SK-MEL-5 (cell line): ENCODE results near the gene MAPRE2. TPM values are rescaled to one million over a fixed set of nuclear protein-coding genes. Genes with fewer than 3 reads are reported as not detected.

ENCODE experiments used
- DNase-seq: peaks from one replicate; pipeline ENCODE4 v3.0.0-alpha.2; 2016; ENCODE audit warnings: low read depth, low spot score
- in situ Hi-C: cut with HindIII; loops from 2 replicates; pipeline ENCODE4 v1.10.0; 2016; ENCODE audit warnings: low sequenced_read_pairs, high pct_unique_total_duplicates, low pct_unique_long_range_greater_than_20kb
- polyA plus RNA-seq, 2 experiments: library from polyadenylated mRNA; depleted of rRNA; stranded (reverse); fragments of >200 nt; gene quantifications; 2 replicates each; pipeline ENCODE4 v1.2.3, GENCODE V29; 2015
- total RNA-seq: library from RNA; depleted of rRNA; stranded (reverse); fragments of >200 nt; shearing (Covaris generic); gene quantifications from 2 replicates; pipeline ENCODE4 v1.2.3, GENCODE V29; 2014; rRNA removed

The MAPRE2 gene
- 20.0 and 25.9 TPM in 2 replicates for total RNA-seq
- polyA plus RNA-seq (2015; cell fraction: cytosol; rRNA removed), result 23.0 and 32.7 TPM in 2 replicates
- polyA plus RNA-seq (2015; cell fraction: nucleus; rRNA removed), result 11.6 and 16.7 TPM in 2 replicates

DNA sequence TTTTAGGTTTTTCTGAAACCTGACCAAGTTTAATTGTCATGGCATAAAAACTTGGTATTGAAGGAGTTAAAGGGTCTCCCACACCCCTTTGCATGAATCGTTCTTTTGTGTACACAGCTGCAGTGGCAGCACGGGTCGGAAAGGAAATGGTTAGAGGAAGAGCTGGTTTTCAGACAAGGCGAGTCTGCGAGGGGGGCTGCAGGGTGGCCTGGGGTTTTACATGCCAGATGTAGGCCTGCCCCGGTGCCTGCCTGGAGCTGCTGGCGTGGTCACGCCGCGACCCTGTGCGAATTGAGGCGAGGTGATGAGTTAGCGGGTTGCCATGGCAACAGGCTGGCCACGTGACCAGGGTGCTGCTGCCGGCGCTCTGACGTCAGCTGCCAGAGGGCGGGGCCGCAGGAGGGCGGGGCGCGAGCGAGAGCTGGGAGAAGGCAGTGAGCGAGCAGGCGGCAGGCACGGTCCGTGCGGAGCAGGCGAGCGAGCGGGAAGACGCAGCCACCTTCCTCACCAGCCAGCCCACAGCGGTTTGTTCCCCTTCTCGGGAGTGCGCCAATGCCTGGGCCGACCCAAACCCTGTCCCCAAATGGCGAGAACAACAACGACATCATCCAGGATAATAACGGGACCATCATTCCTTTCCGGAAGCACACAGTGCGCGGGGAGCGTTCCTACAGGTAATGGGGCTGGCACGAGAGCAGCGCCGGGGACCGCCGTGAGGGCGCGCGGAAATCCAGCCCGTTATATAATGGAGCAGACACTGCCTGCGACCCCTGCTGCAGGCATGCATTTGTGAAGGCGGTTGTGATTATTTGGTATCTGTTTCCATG, at the start of gene MAPRE2:
TSS of gene MAPRE2 (plus strand) at position 426 of the 827 bp plus-strand sequence. CDS start at position 553, 127 bp downstream.
- in situ Hi-C loops, result no loop called here
- peak; percentile 95 for DNase-seq

DNA sequence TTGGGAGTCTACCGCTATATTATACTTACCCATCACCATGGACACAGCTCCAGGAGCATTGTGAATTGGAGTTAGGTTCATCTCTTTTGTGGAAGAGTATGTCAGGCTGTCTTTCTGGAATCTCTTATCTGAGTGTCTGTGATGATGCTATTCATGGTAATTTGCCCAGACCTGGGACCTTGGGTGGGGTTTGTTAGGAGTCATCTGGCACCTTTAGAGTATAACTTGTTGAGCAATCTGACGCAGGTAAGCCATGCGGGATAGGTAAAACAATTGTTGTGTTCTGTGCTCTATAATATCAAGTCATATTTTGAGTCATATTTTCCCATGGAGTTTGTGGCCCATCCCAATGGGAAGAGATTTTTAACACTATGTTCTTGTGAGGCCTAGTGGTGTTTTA, 49.7 kb upstream of the MAPRE2 start:
- no peak for DNase-seq
- in situ Hi-C loops, result no loop called here

GRCh38 chr18:34993289-34993688, 47.9 kb upstream of the MAPRE2 start:
- no peak for DNase-seq
- in situ Hi-C loops, result no loop called here

DNA sequence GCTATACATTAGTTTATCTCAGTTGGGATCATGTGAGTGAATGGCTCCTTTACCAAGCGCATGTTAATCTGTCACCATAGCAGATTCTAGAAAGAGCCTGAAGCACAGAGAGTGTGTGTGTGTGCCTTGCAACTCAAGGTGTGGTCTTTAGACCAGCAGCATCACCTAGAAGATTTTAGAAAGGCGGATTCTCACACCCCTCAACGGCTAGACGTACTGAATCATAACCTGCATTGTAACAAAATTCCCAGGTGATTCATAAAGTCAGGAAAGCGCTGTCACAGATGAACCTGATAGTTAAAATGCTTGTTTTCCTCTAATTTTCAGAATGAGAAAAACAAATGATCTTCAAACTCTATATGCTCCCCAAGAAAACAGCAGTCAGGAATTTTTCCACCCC, 45.5 kb upstream of the MAPRE2 start:
- no peak for DNase-seq
- in situ Hi-C loops, result no loop called here

DNA sequence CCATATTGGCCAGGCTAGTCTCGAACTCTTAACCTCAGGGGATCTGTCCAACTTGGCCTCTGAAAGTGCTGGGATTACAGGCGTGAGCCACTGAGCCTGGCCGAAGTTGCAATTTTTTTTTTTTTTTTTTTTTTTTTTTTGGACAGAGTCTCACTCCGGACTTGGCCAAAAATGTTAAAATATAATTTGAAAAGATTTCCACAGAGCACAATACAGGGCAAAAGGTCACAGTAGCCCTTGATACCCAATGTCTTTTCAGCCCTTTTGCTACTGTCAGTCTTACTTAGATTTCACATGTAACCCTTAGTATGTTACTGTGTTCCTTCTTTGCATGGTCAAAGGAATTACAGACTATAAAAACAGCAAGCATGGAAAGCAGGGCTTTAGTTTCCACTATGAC, 42.6 kb upstream of the MAPRE2 start:
- in situ Hi-C loops, result no loop called here
- DNase-seq, result no peak

DNA sequence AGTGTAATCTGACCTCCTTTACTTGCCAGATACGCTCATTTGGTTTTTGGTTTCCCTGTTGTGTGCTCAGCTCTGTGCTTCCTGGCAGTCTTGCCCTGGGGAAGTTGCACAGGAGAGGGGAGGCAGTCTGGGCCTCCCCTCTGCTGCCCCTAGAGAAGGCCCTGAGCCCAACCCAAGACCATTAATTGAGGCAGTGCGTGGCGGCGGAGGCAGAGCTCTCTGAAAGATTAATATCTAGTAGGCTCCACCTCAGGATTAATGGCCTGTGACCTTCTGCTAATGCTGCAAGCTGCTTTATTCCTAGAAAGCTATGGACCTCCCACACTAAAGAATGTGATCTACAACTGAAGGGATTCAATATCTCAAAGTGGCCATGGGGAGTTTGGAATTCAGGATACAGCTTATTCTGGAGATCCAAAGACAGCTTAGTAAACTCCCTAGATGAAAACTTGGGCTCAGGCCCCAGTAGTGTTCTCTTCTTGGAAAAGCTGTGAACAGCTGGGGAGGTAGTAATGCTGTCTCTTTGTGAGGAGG, 41.4 kb upstream of the MAPRE2 start:
- in situ Hi-C loops, result no loop called here
- no peak for DNase-seq

GRCh38 chr18:35000457-35000856, 40.8 kb upstream of the MAPRE2 start:
- in situ Hi-C loops, result no loop called here
- DNase-seq, result no peak

DNA sequence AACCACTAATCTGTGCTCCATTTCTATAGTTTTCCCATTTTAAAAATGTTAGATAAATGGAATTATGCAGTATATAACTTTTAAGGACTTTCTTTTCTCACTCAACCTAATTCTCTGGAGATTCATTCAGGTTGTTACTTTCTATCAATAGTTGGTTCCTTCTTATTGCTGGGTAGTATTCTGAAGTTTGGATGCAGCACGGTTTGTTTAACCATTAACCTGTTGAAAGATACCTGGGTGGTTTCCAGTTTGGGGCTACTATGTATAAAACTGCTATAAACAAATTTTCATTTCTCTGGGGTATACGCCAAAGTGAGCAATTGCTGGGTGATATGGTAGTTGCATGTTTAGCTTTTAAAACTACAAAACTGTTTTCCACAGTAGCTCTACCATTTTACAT, 39.1 kb upstream of the MAPRE2 start:
- DNase-seq, result no peak
- in situ Hi-C loops, result no loop called here

- in situ Hi-C loops, result no loop called here
- DNase-seq, result peak; percentile 84
These were observed 35.1 kb upstream of the MAPRE2 start for GRCh38 chr18:35005963-35006577.

- DNase-seq, result no peak
- in situ Hi-C loops, result no loop called here
These were observed 31.1 kb upstream of the MAPRE2 start for GRCh38 chr18:35010156-35010555.

- no peak for DNase-seq
- in situ Hi-C loops, result no loop called here
These were observed 30.2 kb upstream of the MAPRE2 start for GRCh38 chr18:35010993-35011392.

GRCh38 chr18:35019933-35020332, 21.3 kb upstream of the MAPRE2 start:
- in situ Hi-C loops, result no loop called here
- DNase-seq, result no peak

GRCh38 chr18:35022426-35023001, 18.7 kb upstream of the MAPRE2 start:
- no peak for DNase-seq
- in situ Hi-C loops, result no loop called here

GRCh38 chr18:35024196-35024595, 17.0 kb upstream of the MAPRE2 start:
- in situ Hi-C loops, result no loop called here
- no peak for DNase-seq

GRCh38 chr18:35024965-35025364, 16.2 kb upstream of the MAPRE2 start:
- in situ Hi-C loops, result no loop called here
- no peak for DNase-seq

DNA sequence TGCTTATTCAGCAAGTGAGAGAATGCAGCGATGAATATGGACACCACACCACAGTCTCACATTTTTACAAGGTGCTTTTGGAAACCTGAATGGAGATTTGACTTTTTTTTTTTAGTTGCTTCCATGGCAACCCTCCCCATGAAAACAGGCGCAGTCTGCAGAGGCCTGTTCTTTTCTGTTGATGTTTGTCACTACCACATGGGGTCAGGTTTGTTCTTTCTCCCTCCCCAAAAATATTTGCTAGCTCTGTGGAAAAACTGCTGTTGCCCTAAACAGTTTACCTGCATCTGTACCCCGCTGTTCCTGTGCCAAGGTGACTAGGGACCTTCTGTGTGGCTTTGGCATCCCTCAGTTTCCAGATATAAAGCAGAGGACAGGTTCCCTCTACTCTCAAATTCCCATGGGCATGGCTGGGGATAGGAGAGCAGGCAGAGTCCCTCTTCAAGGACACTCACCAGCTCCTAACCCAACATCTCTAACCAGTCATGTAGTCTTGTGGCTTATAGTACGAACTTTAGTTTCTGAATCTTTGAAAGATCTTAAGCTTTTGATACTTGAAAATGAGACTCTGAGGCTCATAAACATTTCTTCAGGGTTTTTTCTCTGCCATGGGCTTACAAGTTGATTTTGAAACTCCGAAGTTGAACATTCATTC, 14.7 kb upstream of the MAPRE2 start:
- in situ Hi-C loops, result no loop called here
- peak; percentile 40 for DNase-seq

- no peak for DNase-seq
- in situ Hi-C loops, result no loop called here
These were observed 14.0 kb upstream of the MAPRE2 start for GRCh38 chr18:35027206-35027605.

- DNase-seq, result no peak
- in situ Hi-C loops, result no loop called here
These were observed 12.7 kb upstream of the MAPRE2 start for GRCh38 chr18:35028536-35028935.
